LNCAP (cell line): ENCODE measurements around the gene LINS1.

Experiments
- TF ChIP-seq, protein P1 (sequence below): fragments of 450-650 bp; IDR thresholded peaks from 2 replicates; pipeline ENCODE4 v1.5.1; 2017; ENCODE audit warnings: mild to moderate bottlenecking

LINS1 gene

DNA sequence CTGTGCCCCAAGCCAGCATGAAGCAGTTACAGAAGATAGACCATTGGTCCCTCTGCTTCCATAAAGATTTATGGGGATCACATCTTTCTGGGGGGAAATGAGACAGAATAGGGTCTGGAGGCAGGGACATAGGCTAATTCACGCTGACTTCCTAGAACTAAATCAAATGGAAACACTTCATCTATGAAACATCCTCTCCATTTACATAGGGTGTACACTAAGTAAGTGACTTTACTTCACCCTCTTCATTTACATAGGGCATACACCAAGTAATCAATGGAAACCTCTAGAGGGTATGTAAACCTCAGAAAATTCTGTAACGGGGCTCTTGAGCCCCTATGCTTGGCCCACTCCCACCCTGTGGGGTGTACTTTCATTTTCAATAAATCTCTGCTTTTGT is 10.1 kb downstream of the LINS1 start:
- TF ChIP-seq, protein P1, sequence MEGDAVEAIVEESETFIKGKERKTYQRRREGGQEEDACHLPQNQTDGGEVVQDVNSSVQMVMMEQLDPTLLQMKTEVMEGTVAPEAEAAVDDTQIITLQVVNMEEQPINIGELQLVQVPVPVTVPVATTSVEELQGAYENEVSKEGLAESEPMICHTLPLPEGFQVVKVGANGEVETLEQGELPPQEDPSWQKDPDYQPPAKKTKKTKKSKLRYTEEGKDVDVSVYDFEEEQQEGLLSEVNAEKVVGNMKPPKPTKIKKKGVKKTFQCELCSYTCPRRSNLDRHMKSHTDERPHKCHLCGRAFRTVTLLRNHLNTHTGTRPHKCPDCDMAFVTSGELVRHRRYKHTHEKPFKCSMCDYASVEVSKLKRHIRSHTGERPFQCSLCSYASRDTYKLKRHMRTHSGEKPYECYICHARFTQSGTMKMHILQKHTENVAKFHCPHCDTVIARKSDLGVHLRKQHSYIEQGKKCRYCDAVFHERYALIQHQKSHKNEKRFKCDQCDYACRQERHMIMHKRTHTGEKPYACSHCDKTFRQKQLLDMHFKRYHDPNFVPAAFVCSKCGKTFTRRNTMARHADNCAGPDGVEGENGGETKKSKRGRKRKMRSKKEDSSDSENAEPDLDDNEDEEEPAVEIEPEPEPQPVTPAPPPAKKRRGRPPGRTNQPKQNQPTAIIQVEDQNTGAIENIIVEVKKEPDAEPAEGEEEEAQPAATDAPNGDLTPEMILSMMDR, result no peak

DNA sequence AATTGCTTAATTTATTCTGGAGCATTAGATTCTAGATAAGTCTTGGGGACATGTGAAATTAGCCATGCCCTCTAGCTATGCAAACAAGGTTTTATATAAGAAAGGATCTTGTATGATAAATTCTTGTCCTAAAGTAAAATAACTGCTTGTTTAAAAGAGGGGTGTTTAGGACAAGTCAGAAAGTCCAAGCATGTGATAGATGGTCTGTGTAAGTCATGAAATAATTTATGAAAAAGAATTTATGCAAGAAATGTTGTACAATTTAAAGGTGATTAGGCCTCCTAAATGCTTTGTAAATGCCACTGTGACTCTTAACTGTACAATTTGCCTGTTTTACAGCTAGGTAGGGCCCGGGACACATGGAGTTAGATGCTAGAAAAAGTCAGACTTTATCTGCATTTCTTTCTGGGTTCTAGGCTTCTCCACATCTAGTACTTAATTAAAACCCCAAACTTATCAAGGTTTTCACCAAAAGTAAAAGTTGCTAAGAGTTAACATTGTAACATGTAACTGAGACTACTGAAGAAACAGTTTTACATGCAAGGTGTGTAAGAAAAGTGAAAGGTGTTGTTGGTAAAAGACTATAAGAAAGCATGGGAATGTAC is 13.2 kb downstream of the LINS1 start:
- TF ChIP-seq, protein P1, result no peak

DNA sequence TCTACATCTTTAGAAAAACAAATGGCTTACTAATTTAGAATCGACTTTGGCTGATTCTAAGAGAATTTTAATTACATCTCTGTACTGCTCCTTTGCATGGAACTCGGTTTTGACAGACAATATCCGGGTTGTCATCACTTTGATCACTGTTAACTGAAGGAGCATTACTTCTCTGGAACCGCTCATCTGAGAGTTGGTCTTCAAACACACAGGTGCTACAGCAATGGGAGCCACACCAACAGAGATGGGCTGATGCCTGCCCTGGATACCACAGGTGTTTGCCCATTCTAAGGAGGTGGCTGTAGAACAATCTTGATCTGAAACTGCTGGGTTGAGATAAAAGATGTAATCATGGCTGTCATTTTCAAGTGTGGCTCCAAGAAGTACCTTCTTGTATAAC is 21.6 kb downstream of the LINS1 start:
- TF ChIP-seq, protein P1, result no peak

DNA sequence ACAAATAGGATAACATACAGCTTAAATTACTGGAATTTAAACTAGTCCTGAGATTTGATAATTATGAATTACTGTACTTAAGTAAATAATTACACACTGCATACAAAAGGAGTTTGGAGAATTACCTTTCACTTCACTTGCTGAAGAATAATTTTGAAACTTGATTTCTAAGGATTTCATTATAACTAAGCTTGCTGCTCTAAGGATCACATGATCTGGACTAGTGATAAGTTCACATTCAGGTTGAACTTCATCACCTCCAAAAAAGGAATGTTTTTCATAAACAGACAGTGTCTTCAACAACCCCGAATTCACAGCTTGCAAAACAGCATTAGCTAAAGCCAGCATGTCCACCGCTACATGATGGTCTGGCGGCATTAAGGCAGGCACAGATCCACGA is 28.5 kb downstream of the LINS1 start:
- TF ChIP-seq, protein P1, result no peak

DNA sequence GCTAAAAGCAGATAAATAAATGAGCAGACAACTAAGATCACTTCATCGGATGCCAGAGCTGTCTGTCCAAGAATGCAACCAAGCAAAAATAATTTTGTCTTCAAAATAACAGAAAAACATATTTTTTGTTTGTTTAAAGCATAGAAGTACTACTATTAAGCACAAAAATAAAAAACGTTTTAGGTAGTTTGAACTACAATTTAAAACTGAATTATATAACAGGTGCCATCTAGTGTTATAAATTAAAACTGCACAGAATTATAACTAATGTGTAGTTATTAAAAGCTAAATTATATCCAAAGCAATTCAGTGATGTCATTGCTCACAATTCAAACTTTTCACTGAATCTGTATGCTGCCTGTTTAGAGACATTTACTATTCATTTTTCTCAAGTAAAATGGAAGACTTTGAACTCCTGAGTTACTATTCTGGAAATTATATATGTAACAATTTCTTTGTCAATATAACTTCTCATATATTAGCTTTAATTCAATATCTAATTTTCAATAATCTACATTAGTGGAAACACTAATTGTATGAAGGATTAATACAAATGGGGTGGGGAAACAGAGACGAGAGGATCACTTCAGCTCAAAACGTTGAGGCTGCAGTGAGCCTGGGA is 29.5 kb downstream of the LINS1 start:
- TF ChIP-seq, protein P1, result peak; percentile 66

DNA sequence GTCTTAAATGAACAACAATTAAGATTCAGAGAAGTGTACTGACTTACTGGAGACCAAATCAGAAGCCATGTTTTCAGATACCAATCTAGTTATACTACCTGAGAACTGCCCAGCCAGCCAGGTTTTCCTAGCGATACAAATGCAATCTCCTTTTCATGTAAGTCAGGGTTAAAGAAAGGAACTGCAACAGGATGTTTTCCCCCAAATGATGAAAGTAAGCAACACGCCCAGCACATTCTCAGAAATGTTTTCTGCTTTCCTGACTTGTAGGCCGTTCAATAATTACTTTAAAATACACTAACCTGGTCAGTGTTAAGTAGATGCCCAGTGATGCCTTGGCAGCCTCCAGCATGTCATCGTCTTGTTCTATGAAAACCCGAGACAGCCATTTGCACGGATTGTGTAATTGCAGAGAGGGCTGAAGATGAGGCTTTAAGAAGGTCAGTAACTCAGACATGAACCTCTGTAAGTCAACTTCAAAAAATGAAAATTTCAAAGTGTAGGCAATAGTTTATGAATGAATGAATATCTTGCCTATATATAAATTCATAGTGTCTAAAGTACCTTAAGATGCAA is 30.3 kb downstream of the LINS1 start:
- TF ChIP-seq, protein P1, result no peak

DNA sequence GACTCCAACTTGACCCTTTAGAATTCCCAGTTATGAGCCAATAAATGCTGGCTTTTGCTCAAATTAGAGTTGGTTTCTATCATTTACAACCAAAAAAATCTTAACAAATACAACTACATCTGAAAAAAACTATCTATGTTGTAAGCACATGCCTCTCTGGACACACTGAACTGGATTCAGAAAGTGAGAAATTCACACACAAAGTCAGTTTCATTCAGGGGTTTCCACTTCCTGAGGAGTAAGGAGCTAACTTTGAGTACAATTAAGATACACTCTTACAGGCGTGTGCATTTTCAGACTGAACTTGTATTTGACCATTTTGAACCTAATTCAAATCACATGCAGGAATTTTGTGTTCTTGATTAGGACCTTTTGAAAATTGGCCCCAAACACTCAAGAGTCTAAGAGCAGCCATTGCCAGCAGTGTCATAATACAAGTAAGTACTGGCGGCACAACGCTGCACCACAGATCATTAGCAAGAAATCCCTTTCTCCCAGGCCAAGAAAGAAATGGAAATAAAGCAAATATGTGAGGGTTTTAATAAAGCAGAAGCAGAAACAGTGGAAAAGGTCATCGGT is 31.2 kb downstream of the LINS1 start:
- TF ChIP-seq, protein P1, result no peak
